Measurements from ENCODE around the gene CGNL1.

CGNL1 gene

GRCh38 chr15:57494581-57494980 lies 118.3 kb downstream of the CGNL1 start:
- DNase-seq (ENCODE audit: low spot score), result no peak
- in situ Hi-C loops (cut with MboI; ENCODE audit: low sequenced_read_pairs, unreplicated experiment), result no loop called here
- no peak for TF ChIP-seq CTCF (IDR thresholded peaks at IDR 0.05; ENCODE audit: borderline replicate concordance, control extremely low read depth, extremely low read depth, insufficient read depth, missing control alignments)

GRCh38 chr15:57495041-57495440 lies 118.7 kb downstream of the CGNL1 start:
- DNase-seq (ENCODE audit: low spot score), result no peak
- no peak for TF ChIP-seq CTCF (IDR thresholded peaks at IDR 0.05; ENCODE audit: borderline replicate concordance, control extremely low read depth, extremely low read depth, insufficient read depth, missing control alignments)
- in situ Hi-C loops (cut with MboI; ENCODE audit: low sequenced_read_pairs, unreplicated experiment), result no loop called here

- in situ Hi-C loops (cut with MboI; ENCODE audit: low sequenced_read_pairs, unreplicated experiment), result no loop called here
- TF ChIP-seq CTCF (IDR thresholded peaks at IDR 0.05; ENCODE audit: borderline replicate concordance, control extremely low read depth, extremely low read depth, insufficient read depth, missing control alignments), result no peak
- DNase-seq (ENCODE audit: low spot score), result no peak
Observed at GRCh38 chr15:57495554-57496165, 119.4 kb downstream of the CGNL1 start.

GRCh38 chr15:57496594-57496945 lies 120.3 kb downstream of the CGNL1 start:
- in situ Hi-C loops (cut with MboI; ENCODE audit: low sequenced_read_pairs, unreplicated experiment), result no loop called here
- DNase-seq (ENCODE audit: low spot score), result no peak
- no peak for TF ChIP-seq CTCF (IDR thresholded peaks at IDR 0.05; ENCODE audit: borderline replicate concordance, control extremely low read depth, extremely low read depth, insufficient read depth, missing control alignments)

GRCh38 chr15:57496946-57497869 lies 120.9 kb downstream of the CGNL1 start:
- in situ Hi-C loops (cut with MboI; ENCODE audit: low sequenced_read_pairs, unreplicated experiment), result no loop called here
- DNase-seq (ENCODE audit: low spot score), result no peak

GRCh38 chr15:57500256-57500655 lies 124.0 kb downstream of the CGNL1 start:
- in situ Hi-C loops (cut with MboI; ENCODE audit: low sequenced_read_pairs, unreplicated experiment), result no loop called here
- TF ChIP-seq CTCF (IDR thresholded peaks at IDR 0.05; ENCODE audit: borderline replicate concordance, control extremely low read depth, extremely low read depth, insufficient read depth, missing control alignments), result no peak
- DNase-seq (ENCODE audit: low spot score), result no peak

More at GRCh38 chr15:57496946-57497869, 120.9 kb downstream of the CGNL1 start:
- TF ChIP-seq CTCF (IDR thresholded peaks at IDR 0.05; ENCODE audit: borderline replicate concordance, control extremely low read depth, extremely low read depth, insufficient read depth, missing control alignments), result no peak
